Osteoblast (primary cell): ENCODE measurements around the gene IL6ST. TPM values are rescaled to one million over a fixed set of nuclear protein-coding genes. Genes with fewer than 3 reads are reported as not detected.

Source experiments
- DNase-seq: peaks from one replicate; pipeline ENCODE4 v3.0.0; 2011; ENCODE audit warnings: low spot score, mixed read lengths; ENCODE audit not compliant: insufficient read length; ENCODE audit errors: missing footprints
- H2AFZ ChIP-seq: 2 replicates; pipeline ENCODE4 v1.6.0; 2011; ENCODE audit warnings: mild to moderate bottlenecking, low read length
- H3K27ac ChIP-seq: 2 replicates; pipeline ENCODE4 v1.5.1; 2011; ENCODE audit warnings: mild to moderate bottlenecking, low read depth, low read length, moderate library complexity
- H3K27me3 ChIP-seq: 2 replicates; pipeline ENCODE4 v1.6.0; 2012; ENCODE audit warnings: mild to moderate bottlenecking, control low read depth, inconsistent platforms, low read length, moderate library complexity; ENCODE audit not compliant: insufficient read depth
- H3K36me3 ChIP-seq: 2 replicates; pipeline ENCODE4 v1.5.1; 2011; ENCODE audit warnings: mild to moderate bottlenecking, low read length, control low read depth, moderate library complexity; ENCODE audit not compliant: insufficient read depth
- H3K4me1 ChIP-seq: 2 replicates; pipeline ENCODE4 v1.5.1; 2011; ENCODE audit warnings: mild to moderate bottlenecking, low read length, control low read depth, moderate library complexity; ENCODE audit not compliant: insufficient read depth
- H3K4me2 ChIP-seq: 2 replicates; pipeline ENCODE4 v1.6.0; 2011; ENCODE audit warnings: mild to moderate bottlenecking, low read length; ENCODE audit not compliant: insufficient read depth
- H3K4me3 ChIP-seq: fragments of 200-600 bp; sonication (generic); 3 replicates; pipeline ENCODE4 v1.5.1; 2012; ENCODE audit warnings: mild to moderate bottlenecking, low read length, inconsistent platforms; ENCODE audit not compliant: insufficient read depth
- H3K79me2 ChIP-seq: 2 replicates; pipeline ENCODE4 v1.6.0; 2012; ENCODE audit warnings: mild to moderate bottlenecking, low read length, control low read depth, inconsistent platforms; ENCODE audit not compliant: insufficient read depth
- H3K9me3 ChIP-seq: 2 replicates; pipeline ENCODE4 v1.5.1; 2011; ENCODE audit warnings: low read depth, low read length, control low read depth
- H4K20me1 ChIP-seq: 2 replicates; pipeline ENCODE4 v1.6.0; 2012; ENCODE audit warnings: mild to moderate bottlenecking, low read length, control low read depth; ENCODE audit not compliant: insufficient read depth
- total RNA-seq: library from RNA; depleted of rRNA; stranded (reverse); fragments of >200 nt; gene quantifications from 2 replicates; pipeline ENCODE4 v1.2.3, GENCODE V29; 2012
- TF ChIP-seq, protein P1 (sequence below): IDR thresholded peaks from 2 replicates; pipeline ENCODE4 v1.5.1; 2011; ENCODE audit warnings: mild to moderate bottlenecking, low read depth, low read length, moderate library complexity; ENCODE audit errors: extremely low read depth

The IL6ST gene
- total RNA-seq, 1 donor: 804 TPM

DNA sequence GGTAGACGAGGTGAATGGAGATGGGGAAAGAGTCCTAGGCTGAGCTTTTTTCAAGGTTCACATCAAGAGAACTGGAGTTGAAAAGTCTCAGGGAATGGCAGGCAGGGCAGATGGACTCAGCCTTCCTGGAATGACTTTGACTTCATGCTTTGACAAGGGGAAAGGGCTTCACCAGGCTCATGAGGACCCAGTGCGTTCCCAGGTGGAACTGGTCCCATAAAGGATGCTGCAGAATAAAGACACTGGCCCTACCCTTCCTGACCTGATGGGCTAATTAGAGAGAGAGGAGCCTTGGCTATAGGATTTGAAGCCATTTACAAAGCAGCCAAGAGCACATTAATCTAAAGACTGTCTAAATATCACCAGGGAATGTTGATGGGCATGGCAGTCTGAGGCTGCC lies 79.8 kb downstream of the IL6ST start:
- Histone ChIP-seq H3K36me3 (no peaks in the 10 kb centered on the region), H3K4me1 (no peaks in the 10 kb centered on the region), H4K20me1 (no peaks in the 10 kb centered on the region), H2AFZ (no peak overlapping the region), H3K79me2 (no peaks in the 10 kb centered on the region), H3K4me3 (no peak overlapping the region), H3K4me2 (no peak overlapping the region), H3K27me3 (no peaks in the 10 kb centered on the region), H3K27ac (no peak overlapping the region), H3K9me3 (no peaks in the 10 kb centered on the region)
- no peak for DNase-seq
- TF ChIP-seq, protein P1, sequence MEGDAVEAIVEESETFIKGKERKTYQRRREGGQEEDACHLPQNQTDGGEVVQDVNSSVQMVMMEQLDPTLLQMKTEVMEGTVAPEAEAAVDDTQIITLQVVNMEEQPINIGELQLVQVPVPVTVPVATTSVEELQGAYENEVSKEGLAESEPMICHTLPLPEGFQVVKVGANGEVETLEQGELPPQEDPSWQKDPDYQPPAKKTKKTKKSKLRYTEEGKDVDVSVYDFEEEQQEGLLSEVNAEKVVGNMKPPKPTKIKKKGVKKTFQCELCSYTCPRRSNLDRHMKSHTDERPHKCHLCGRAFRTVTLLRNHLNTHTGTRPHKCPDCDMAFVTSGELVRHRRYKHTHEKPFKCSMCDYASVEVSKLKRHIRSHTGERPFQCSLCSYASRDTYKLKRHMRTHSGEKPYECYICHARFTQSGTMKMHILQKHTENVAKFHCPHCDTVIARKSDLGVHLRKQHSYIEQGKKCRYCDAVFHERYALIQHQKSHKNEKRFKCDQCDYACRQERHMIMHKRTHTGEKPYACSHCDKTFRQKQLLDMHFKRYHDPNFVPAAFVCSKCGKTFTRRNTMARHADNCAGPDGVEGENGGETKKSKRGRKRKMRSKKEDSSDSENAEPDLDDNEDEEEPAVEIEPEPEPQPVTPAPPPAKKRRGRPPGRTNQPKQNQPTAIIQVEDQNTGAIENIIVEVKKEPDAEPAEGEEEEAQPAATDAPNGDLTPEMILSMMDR: no peak

DNA sequence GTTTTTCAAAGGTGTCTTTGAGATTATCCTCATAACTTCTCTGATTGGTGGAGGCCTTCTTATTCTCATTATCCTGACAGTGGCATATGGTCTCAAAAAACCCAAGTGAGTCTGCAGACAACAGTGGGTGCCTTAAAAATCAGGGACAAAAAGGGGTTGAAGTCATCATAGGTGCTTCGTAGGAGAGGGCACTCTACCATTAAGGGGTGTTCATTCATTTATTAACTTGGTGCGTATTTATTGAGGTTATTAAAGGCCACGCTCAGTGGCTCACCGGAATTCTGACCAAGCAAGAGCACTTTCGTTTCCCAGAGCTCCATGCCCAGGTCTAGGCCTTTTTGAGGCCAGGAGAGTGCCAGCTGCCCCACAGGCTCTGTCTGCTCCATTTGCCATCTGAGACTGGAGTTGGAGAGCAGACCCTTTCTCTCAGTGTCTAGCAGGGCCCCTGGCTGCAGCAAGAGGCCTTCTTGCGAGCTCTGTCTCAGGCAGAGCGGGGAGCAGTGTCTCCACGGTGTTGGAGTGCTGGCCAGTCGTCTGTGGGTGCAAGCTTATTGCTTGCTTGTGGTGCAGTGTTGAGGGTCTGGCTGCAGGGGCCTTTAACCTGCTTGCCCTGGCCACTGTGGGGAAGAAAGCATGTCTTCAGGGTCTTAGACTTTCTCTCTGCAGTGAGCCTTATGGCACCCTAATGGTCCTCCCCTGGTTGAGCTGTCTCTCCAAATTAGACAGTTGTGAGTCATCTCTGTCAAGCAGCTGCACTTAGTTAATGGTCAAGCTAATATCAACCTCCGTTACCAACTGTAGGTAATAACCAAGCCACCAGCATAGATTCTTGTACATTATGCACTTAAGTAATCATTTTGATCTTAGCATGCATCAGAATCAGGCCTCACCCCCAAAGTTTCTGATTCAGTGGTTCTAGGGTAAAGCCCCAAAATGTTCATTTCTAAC lies 81.0 kb downstream of the IL6ST start:
- Histone ChIP-seq H3K4me3 (no peak overlapping the region), H3K4me2 (no peak overlapping the region), H2AFZ (no peak overlapping the region), H3K36me3 (no peaks in the 10 kb centered on the region), H3K9me3 (no peaks in the 10 kb centered on the region), H3K27ac (no peak overlapping the region), H3K4me1 (no peaks in the 10 kb centered on the region), H3K79me2 (no peaks in the 10 kb centered on the region), H4K20me1 (no peaks in the 10 kb centered on the region), H3K27me3 (no peaks in the 10 kb centered on the region)
- TF ChIP-seq, protein P1: no peak
- no peak for DNase-seq

DNA sequence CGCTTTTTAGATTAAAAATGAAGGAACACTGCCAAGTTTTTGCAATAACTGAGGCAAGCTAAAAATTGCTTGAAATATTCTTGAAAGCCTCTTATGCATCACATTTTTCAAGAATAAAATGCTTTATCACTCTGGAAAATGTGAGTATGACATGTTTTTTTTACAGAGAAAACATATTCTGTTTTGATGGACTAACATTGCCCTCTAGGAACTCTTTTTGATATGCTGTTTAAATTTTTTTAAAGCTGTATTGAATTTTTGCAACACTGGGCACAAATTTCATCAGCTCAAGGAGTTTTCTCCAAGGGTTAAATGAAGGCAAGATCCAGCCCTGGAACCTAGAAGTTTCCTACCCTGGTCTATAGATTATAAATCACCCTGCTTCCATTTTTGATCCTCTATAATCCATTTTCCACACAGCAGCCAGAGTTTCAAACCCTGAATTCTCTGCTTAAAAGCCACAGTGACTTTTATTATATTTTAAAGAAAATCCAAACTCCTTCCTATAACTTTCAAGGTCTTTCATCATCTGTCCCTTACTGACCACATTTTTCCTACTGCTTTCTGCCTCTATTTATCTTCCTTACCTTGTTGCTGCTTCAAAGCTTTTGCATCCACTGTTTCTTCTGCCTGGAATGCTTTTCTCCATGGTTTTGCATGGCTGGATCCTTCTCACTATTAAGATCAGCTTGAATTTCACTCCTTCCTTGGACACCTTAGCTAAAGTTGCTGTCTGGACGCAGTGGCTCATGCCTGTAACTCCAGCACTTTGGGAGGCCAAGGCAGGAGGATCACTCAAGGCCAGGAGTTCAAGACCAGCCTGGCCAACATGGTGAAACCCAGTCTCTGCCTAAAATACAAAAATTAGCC lies 82.7 kb downstream of the IL6ST start:
- Histone ChIP-seq H3K27ac (no peak overlapping the region), H2AFZ (no peak overlapping the region)

More for the DNA sequence above, 82.7 kb downstream of the IL6ST start:
- no peaks in the 10 kb centered on the region for H3K4me1 ChIP-seq
- no peak overlapping the region for H3K4me3 ChIP-seq
- no peaks in the 10 kb centered on the region for H3K79me2 ChIP-seq
- TF ChIP-seq, protein P1: peak; percentile 20
- no peak for DNase-seq
- no peaks in the 10 kb centered on the region for H3K27me3 ChIP-seq
- no peaks in the 10 kb centered on the region for H3K9me3 ChIP-seq
- H3K36me3 ChIP-seq: no peaks in the 10 kb centered on the region
- H4K20me1 ChIP-seq: no peaks in the 10 kb centered on the region
- H3K4me2 ChIP-seq: no peak overlapping the region
